Stimulated activated CD4-positive, alpha-beta T cell treated with anti-CD3 and anti-CD28 coated beads, TNF-alpha, amount 100 ng/mL, for 48 hours (primary cell): ENCODE data around the gene BCAS3.
A peak's percentile ranks its signal among the peaks of the same experiment; 100 is the strongest.
"Not testable (repeated sequence)": the region's sequence is repeated elsewhere in the genome, so short reads cannot be mapped to it uniquely, and the experiment has no call there.

Experiments
- DNase-seq, 3 donors: peaks; one replicate each; pipeline ENCODE4 v3.0.0-alpha.2; 2020; ENCODE audit warnings: low read depth in 3 of 3

Gene BCAS3

DNA sequence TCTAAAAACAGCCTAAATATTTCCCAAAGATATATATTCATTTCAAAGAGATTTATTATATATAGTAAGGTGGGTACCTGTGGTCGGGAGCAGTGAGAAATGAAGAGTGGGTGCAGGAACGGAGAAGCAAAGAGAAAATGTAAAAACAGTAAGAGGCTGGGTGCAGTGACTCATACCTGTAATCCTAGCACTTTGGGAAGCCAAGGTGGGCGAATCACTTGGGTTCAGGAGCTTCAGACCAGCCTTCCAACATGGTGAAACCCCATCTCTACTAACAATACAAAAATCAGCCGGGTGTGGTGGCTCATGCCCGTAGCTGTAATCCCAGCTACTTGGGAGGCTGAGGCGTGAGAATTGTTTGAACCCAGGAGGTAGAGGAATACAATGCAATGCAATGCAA, 257.1 kb downstream of the BCAS3 start:
- no peak for DNase-seq

DNA sequence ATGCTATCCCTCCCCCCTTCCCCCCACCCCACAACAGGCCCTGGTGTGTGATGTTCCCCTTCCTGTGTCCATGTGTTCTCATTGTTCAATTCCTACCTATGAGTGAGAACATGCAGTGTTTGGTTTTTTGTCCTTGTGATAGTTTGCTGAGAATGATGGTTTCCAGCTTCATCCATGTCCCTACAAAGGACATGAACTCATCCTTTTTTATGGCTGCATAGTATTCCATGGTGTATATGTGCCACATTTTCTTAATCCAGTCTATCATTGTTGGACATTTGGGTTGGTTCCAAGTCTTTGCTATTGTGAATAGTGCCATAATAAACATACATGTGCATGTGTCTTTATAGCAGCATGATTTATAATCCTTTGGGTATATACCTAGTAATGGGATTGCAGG, 258.3 kb downstream of the BCAS3 start:
- not testable (repeated sequence) for DNase-seq

DNA sequence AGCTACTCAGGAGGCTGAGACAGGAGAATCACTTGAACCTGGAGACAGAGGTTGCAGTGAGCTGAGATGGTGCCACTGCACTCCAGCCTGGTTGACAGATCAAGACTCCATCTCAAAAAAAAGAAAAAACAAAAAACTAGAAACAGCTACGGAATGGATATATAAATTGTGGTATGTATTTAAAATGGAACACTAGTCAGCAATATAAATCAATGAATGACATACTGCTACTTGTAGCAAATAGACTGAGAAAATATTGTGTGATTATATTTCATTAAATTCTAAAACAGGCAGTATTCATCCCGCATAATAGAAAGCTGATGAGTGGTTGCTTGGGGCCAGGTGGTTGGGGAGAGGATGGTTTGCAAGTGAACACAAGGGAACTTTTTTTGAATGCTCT, 261.7 kb downstream of the BCAS3 start:
- DNase-seq: no peak

DNA sequence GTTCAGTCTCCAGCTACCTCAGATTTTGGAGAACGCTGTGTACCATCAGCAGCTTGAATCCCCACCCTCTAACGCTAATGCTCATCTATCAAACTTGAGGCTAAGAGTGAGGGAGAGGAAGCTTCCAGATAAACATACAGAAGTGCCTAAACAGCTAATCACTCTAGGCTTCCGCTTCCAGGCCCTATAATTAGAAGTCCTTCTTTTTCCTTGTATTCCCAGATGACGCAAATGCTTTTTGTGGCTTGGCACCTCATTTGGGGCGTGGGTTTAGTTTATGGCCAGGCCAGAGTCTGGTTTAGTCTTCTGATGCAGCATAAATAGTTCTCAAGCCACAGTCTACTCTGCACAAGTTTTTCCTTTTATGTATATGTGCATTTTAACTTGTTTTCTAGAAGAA, 263.4 kb downstream of the BCAS3 start:
- no peak for DNase-seq

DNA sequence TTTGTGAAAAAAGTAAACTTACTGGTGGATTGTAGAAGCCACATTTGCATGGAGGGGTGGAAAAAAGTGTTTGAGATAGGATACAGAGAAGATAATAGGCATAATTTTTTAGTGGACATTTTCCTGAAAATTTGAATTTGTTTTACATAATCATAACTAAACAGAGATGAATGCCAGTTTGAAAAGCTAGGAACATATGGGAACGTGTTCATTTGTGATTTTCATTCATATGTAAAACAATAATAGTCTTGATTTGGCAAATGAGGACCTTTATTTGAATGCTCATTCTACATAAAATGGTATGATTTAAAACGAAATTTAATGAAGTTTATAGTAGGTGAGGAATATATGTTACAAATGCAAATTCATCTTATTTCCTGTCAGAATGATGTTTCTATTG, 263.9 kb downstream of the BCAS3 start:
- DNase-seq: no peak

GRCh38 chr17:60944751-60945150, 267.1 kb downstream of the BCAS3 start:
- DNase-seq: no peak

- DNase-seq: no peak
These were observed 269.4 kb downstream of the BCAS3 start for GRCh38 chr17:60947100-60947499.

GRCh38 chr17:60947543-60947942, 269.9 kb downstream of the BCAS3 start:
- DNase-seq: no peak

GRCh38 chr17:60952747-60953146, 275.1 kb downstream of the BCAS3 start:
- DNase-seq: no peak

- DNase-seq: no peak
These were observed 281.4 kb downstream of the BCAS3 start for GRCh38 chr17:60959011-60959410.

DNA sequence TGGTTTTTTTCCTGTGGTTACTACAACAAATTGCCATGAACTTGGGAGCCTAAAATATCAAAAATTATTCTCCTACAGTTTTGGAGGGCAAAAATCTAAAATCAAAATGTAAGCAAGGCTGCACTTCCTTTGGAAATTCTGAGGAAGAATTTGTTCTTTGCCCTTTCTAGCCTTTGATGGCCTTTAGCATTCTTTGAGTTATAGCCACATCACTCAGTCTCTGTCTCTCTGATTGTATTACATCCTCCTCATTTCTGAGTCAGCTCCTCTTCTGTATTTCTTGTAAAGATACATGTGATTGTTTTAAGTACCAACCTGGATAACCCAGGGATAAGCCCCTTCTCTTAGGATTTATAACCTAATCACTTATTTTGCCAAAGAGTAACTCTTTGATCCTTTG, 282.0 kb downstream of the BCAS3 start:
- no peak for DNase-seq

DNA sequence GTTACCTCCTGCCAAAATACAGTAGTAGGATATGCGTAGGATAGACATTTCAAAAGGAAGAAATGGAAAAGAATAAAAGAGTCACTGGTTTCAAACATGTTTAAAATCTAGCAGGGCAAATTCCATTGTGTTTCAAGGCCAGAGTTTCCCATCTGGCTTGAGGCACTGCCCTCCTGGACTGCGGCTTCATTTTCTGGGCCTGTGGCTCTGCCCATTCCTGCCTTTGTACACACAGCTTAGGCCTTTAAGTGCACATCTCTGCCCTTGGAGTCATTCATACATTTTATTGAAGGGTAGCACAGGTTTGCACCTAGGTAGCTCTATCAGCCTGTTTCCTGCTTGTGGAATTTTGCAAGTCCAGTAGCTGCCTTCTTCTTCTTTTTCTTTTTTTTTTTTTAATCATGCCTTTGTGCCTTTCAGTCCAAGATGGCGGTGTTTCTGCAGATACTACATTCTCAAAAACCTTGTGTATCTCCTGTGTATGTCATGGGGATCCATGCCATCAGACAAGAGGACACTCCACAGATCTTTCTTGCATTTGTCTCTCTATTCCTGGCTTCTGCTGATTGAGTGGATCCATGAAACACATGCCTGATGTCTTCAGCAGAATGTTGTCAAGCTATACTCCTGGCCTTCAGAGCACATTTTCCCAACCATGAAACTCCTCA, 282.9 kb downstream of the BCAS3 start:
- DNase-seq: no peak

- DNase-seq: no peak
These were observed 286.5 kb downstream of the BCAS3 start for GRCh38 chr17:60964160-60964559.

DNA sequence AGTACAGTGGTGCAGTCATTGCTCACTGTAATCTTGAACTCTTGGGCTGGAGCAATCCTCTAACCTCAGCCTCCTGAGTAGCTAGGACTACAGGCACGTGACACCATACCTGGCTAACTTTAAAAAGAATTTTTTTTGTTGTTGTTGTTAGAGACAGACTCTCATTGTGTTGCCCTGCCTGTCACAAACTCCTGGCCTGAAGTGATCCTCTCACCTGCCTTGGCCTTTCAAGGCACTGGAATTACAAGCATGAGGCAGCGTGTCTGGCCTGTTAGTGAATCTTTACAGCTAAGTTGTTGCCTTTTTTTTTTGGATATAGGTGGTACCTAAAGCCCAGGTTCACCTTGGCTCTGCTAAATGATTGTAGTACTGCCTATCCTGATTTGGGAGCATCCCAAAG, 290.6 kb downstream of the BCAS3 start:
- DNase-seq: no peak

DNA sequence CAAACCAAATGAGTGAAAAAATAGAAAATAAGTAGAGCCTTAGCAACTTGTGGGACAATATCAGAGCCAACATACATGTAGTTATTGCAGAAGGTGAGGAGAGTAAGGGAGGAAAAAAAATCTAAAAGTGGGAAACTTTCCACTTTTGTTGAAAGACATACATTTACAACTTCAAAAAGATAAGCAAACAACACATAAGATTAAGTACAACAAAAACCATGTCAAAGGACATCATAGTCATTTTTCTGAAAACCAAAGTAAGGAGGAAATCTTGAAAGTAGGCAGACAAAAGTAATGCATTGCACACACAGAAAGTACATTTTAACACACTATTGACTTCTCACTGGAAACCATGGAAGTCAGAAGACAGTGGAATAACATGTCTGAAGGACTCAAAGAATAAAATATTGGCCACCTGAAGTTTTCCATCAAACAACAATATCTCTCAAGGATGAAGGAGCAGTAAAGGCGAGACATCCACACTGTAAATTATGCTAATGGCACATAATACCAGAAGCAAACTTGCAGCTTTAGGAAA, 291.9 kb downstream of the BCAS3 start:
- no peak for DNase-seq

DNA sequence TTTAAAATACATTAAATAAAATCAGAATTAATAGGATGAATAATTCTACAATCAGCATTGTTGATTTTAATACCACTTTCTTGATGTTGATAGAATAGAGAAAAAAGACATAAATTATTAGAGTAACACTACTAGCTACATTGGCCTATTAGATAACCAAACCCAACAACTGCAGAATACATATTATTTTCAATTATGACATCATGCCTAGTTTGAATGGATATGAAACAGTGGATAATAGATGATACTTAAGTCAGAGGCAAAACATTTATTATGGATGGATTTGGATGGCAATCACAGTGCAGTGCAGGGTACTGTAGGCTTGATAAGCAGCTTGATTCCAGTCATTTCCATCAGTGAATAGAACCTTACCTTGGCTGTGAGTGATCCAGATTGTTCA, 293.1 kb downstream of the BCAS3 start:
- DNase-seq: no peak

DNA sequence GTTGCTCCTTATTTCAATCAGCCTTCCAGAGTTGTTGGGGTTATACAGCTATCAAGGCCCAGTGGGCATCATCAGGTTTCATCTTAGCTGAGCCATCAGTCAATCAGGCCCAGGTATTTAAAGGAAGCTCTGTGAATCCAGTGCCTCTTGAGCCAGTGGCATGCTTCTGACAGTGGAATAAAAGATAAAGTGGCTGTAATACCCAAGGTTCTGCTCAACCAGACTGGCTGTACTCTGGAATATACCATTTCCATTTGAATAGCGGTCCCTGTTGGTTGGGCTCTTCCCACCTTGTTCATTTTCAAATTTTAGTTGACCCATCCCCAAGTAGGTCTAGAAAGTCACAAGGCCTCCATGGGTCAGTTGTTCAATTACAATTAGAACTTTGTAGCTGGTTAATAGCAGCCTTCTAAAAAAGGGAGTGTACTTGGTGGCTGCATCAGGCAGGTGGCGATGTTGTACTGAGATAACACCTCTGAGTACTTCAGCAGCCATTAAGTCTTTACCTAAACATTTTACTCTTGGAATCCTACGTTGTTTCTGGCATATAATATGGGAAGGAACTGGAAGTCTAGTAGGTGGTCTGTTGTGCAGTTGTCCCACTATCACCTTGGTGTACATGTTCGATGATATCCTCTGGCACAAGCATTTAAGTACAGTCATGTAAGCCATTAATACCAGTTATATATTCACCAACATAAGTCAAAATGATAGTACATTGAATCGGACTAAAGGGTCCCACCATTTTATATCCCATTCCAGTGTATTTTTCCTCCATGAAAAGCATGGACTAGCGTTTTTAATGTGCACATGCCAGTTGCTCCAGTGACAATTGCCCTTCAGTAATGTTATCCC, 294.1 kb downstream of the BCAS3 start:
- DNase-seq: peak in 2 of 3 donors; percentile 3 to 18

DNA sequence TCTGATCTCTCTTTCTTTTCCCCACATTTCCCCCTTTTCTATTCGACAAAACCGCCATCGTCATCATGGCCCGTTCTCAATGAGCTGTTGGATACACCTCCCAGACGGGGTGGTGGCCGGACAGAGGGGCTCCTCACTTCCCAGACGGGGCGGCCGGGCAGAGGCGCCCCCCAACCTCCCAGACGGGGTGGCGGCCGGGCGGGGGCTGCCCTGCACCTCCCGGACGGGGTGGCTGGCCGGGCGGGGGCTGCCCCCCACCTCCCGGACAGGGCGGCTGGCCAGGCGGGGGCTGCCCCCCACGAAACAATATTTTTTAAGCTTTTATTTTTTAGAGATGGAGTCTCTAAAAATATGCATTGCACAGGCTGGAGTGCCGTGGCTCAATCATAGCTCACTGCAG, 299.2 kb downstream of the BCAS3 start:
- not testable (repeated sequence) for DNase-seq

- no peak for DNase-seq
These were observed 311.7 kb downstream of the BCAS3 start for GRCh38 chr17:60989379-60989778.

DNA sequence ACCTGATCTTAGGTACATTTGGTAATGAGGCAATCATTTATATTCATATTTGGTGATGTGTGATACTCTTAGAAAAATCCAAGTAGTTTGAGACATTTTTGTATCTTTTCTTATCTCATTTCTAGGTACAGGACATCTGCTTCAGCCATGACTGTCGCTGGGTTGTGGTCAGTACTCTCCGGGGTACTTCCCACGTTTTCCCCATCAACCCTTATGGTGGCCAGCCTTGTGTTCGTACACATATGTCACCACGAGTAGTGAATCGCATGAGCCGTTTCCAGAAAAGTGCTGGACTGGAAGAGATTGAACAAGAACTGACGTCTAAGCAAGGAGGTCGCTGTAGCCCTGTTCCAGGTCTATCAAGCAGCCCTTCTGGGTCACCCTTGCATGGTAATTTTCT, 312.2 kb downstream of the BCAS3 start:
- DNase-seq: no peak

DNA sequence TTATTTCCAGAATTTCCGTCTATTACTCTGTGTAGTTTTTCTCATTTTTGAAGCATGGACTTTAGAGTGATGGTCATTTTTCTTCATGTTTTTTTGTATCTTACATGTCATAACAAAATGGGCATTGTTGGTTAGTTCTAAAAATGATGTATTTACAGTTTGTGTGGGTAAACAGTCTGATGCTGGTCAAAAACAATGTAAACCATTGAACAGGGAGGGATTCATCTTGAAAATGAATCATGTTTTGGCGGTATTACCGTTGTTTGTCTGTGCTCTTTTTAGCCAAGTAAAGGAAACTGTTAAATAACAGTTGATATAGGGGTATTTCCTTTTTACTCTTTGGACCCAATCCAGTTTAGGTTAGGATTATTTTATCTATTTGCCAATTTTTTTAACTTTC, 315.8 kb downstream of the BCAS3 start:
- DNase-seq: no peak

GRCh38 chr17:60995680-60996079, 318.0 kb downstream of the BCAS3 start:
- no peak for DNase-seq

DNA sequence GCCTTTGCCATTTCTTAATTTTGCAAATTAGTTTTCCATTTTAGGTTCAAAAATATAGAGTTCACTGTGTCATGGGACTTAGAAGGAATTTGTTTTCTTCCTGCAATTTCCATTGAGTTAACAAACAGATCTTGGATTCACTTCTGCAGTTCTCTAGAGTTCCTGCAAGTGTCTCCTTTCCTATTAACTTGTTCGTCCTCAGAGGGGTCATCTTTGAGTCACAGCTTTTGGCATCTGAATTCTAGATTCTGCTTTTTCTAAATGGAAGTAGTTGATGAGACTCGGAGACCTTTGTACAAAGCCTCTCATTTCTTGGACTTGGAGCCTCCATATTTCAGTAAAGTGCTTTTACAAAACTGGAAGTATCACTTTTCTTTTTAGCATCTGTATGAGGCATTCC, 323.3 kb downstream of the BCAS3 start:
- no peak for DNase-seq
